NT2/D1 (cell line): ENCODE data around the gene CCDC43.
"Not testable (repeated sequence)": the region's sequence is repeated elsewhere in the genome, so short reads cannot be mapped to it uniquely, and the experiment has no call there.

Experiments used
- DNase-seq: peaks from one replicate; pipeline ENCODE4 v3.0.0-alpha.2; 2011; ENCODE audit warnings: low read depth, low spot score
- H3K27me3 ChIP-seq: 2 replicates; pipeline ENCODE4 v1.6.0; 2011; ENCODE audit warnings: mild to moderate bottlenecking; ENCODE audit not compliant: insufficient read length, insufficient read depth
- H3K36me3 ChIP-seq: 2 replicates; pipeline ENCODE4 v1.6.1; 2011; ENCODE audit warnings: mild to moderate bottlenecking, low read length, mixed read lengths; ENCODE audit not compliant: insufficient read depth, insufficient read length
- H3K4me1 ChIP-seq: 2 replicates; pipeline ENCODE4 v1.5.1; 2011; ENCODE audit not compliant: insufficient read depth, insufficient read length
- H3K4me3 ChIP-seq: 2 replicates; pipeline ENCODE4 v1.5.1; 2011; ENCODE audit warnings: low read depth; ENCODE audit not compliant: insufficient read length
- H3K9ac ChIP-seq: 2 replicates; pipeline ENCODE4 v1.6.0; 2011; ENCODE audit warnings: low read depth; ENCODE audit not compliant: insufficient read length
- H3K9me3 ChIP-seq: 2 replicates; pipeline ENCODE4 v1.5.1; 2011; ENCODE audit warnings: mild to moderate bottlenecking, low read length; ENCODE audit not compliant: insufficient read depth
- SUZ12 ChIP-seq: IDR thresholded peaks from 2 replicates; pipeline ENCODE4 v1.6.1; 2011; ENCODE audit not compliant: insufficient read length, insufficient read depth; ENCODE audit errors: extremely low read depth
- YY1 ChIP-seq: IDR thresholded peaks from 2 replicates; pipeline ENCODE4 v1.6.1; 2011; ENCODE audit not compliant: insufficient read length, insufficient read depth
- ZNF274 ChIP-seq: IDR thresholded peaks from 2 replicates; pipeline ENCODE4 v1.6.1; 2011; ENCODE audit warnings: mild to moderate bottlenecking, low read depth, low read length

CCDC43 gene, protein sequence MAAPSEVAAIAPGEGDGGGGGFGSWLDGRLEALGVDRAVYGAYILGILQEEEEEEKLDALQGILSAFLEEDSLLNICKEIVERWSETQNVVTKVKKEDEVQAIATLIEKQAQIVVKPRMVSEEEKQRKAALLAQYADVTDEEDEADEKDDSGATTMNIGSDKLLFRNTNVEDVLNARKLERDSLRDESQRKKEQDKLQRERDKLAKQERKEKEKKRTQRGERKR

DNA sequence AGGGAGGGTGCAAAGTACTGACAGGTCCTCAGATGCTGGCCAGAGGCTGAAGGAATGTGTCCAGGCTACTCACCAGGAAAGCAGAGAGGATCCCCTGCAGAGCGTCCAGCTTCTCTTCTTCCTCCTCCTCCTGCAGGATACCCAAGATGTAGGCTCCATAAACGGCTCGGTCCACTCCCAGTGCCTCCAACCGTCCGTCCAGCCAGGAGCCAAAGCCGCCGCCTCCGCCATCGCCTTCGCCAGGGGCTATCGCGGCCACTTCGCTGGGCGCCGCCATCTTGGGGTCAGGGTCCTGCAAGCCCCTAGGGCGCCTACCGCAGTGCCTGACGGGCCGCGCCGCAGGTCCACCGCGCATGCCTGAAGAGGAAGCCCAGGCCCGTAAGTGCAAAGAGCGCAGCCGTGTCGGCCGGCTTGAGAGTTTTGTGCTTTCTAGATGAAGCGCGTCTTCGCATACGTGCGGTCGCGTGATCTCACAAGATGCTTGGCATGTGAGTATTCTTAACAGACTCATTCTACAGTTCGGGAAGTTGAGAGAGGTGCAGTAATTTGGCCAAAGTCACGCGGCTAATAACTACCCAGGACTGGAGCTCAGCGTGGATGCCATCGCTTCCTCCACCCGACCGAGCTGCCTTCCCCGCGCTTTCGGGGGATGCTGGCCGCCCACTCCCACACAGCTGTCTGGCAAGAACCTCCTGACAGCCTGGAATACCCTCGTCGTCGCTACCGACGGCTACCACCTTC, at the start of gene CCDC43:
Gene CCDC43 (minus strand): TSS at position 300 of the 741 bp plus-strand sequence. CDS start 23 bp downstream, at position 277.
- peaks cover 29% of the 10 kb centered on the region for H3K36me3 ChIP-seq
- H3K4me3 ChIP-seq, result peak within 1 kb of the TSS; percentile 93
- peak; percentile 89 for DNase-seq
- H3K9me3 ChIP-seq, result no peaks in the 10 kb centered on the region
- no peaks in the 10 kb centered on the region for H3K4me1 ChIP-seq
- no peak for TF ChIP-seq ZNF274
- no peak for TF ChIP-seq SUZ12
- TF ChIP-seq YY1, result peak; percentile 95
- H3K9ac ChIP-seq, result peak within 1 kb of the TSS; percentile 94
- H3K27me3 ChIP-seq, result no peaks in the 10 kb centered on the region

DNA sequence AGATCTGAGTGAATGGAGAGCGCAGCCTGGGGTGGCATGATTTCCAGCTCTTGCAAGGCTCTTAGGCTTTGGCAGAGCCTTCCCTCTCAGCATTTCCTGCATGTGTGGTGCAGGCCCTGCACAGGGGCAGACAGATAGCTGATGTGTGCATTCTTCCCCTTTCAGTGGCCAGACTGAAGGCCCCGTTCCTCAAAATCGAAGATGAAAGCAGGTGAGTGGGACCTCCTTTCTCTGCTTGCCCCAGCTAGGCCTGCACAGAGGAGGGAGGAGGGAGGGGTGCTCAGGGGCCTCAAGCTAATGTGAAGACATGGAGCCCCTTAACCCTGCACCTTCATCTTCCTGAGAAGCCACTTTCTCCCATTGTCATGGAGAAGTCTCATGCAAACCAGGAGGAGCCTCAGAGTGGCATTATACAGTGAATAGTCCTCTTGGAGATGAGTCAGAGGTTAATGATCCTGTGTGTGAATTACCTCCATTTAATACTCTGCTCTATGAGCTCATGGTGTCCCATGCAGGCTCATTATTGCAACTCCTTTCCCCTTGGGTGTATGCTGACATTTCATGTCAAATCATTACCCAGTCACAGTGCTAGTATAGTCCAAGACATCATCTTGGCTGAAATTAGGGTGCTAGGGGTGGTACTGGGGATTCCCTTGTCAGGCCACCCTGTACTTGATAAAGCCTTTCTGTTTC, 48.8 kb upstream of the CCDC43 start:
- Histone ChIP-seq H3K4me3 (no peak overlapping the region), H3K4me1 (peaks cover 13% of the 10 kb centered on the region), H3K27me3 (no peaks in the 10 kb centered on the region), H3K36me3 (peaks cover 80% of the 10 kb centered on the region), H3K9ac (no peak overlapping the region), H3K9me3 (no peaks in the 10 kb centered on the region)
- TF ChIP-seq ZNF274 (no peak), SUZ12 (no peak), YY1 (no peak)
- DNase-seq, result peak; percentile 70

DNA sequence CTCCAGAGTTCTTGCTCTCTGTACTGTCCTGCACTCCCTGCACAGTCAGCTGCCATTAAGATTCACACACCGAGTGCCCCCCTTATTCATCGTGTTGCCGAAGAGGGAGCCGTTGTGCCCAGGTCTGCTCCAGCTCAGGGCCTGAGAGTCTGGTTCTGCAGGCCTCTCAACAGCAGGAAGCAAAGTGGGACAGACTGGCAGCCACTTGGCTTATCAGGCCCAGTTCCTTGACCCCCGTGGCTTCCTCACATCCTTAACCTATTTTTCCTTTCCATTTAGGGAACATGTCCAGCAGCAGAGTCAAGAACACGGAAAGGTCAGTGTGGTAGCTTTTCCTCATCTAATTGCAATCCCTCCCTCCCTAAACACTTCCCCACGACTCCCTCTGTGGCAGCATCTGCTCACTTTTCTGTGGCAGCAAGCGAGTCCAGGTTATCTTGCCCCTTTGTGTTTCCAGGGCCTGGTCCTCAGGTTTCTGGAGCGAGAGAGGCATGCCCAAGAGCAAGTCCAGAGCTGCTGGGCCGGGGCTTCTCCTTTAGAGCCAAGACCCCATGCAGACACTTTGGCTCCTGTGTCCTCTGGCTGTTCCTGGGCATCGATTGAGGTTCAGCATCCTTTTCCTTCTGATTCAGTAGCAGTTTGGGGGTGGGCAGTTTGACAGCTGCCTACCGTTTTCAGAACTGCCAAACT, 47.1 kb upstream of the CCDC43 start:
- peaks cover 80% of the 10 kb centered on the region for H3K36me3 ChIP-seq
- peaks cover 13% of the 10 kb centered on the region for H3K4me1 ChIP-seq
- H3K9me3 ChIP-seq, result no peaks in the 10 kb centered on the region
- no peaks in the 10 kb centered on the region for H3K27me3 ChIP-seq
- H3K4me3 ChIP-seq, result no peak overlapping the region
- TF ChIP-seq ZNF274 (no peak), YY1 (no peak), SUZ12 (no peak)
- DNase-seq, result no peak
- peak overlapping the region; percentile 1 for H3K9ac ChIP-seq

DNA sequence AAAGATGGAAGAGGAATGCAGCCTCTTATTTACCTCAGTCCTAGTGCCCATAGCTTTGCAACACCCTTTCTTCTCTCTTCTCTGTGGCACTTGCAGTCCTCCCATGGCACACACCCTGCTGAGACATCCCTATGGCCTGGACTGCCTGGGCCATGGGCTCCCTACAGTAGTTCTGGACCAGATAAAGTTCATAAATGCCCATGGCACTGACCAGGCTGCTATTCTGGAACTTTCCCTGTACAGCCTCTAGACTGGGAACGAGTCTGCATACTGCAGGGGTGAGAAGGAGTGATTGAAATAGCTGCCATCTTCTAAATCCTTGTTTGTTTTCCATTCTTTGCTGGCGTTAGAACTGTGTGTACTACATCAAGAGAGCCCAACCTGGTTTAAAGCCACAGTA, 44.7 kb upstream of the CCDC43 start:
- Histone ChIP-seq H3K9me3 (no peaks in the 10 kb centered on the region), H3K36me3 (peaks cover 85% of the 10 kb centered on the region)
- no peak for DNase-seq

DNA sequence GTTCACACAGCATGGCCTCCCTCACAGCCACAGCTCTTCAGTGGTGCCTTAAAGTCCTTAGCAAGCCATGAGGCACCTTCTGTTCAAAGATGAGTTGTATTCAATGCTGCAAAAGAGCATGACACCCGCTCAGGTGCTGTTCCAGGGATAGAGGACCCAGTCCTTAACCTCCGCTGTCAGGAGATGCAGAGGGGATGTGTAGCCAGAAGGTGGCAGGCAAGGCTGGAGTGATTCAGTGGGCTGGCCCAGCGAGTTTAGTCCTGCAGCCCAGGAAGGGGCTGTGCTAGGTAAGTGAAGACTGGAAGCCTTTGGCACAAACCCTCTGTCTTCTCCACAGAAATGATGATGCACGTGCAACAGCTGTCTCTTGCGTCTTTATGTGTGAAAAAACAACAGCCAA, 44.2 kb upstream of the CCDC43 start:
- no peak for TF ChIP-seq SUZ12
- no peak for TF ChIP-seq YY1
- no peak for TF ChIP-seq ZNF274
- Histone ChIP-seq H3K36me3 (peaks cover 82% of the 10 kb centered on the region), H3K4me1 (peaks cover 13% of the 10 kb centered on the region), H3K9ac (no peak overlapping the region), H3K4me3 (no peak overlapping the region), H3K9me3 (no peaks in the 10 kb centered on the region), H3K27me3 (no peaks in the 10 kb centered on the region)
- peak; percentile 28 for DNase-seq

More for the DNA sequence above, 44.7 kb upstream of the CCDC43 start:
- H3K27me3 ChIP-seq, result no peaks in the 10 kb centered on the region
- no peak overlapping the region for H3K9ac ChIP-seq
- TF ChIP-seq ZNF274 (no peak), SUZ12 (no peak), YY1 (no peak)
- no peak overlapping the region for H3K4me3 ChIP-seq
- H3K4me1 ChIP-seq, result peaks cover 13% of the 10 kb centered on the region

DNA sequence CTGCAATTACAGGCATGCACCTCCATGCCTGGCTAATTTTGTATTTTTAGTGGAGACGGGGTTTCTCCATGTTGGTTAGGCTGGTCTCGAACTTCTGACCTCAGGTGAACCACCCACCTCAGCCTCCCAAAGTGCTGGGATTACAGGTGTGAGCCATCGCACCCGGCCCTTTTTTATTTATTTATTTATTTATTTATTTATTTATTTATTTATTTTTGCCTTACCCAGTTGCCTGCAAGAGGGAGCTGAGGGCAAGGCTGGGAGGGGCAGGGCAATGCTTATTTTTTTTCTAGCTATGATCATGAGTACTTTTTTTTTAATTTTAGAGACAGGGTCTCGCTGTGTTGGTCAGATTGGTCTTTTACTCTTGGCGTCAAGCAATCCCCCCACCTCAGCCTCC, 36.5 kb upstream of the CCDC43 start:
- not testable (repeated sequence) for DNase-seq, H3K9me3 ChIP-seq, H3K27me3 ChIP-seq

DNA sequence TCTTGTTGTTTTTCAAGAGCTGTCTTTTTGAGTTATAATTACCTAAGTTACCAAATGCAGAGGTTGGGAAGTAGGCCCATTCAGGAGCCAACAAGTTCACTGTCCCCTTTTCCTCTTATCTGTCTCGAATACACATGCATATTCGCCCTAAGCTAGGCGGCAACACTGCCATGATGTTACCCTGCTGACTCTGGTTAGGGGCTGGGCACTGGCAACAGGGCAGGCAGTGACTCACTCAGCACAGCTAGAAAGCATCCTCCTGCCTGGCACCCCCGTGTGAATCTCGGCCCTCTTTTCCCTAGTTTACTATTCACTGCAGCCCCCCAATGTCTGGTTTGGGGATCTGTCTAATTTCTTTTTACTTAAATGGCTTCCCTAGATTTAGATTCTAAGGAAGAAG, 32.7 kb upstream of the CCDC43 start:
- Histone ChIP-seq H3K36me3 (peaks cover 75% of the 10 kb centered on the region), H3K4me3 (no peak overlapping the region), H3K4me1 (no peaks in the 10 kb centered on the region), H3K27me3 (no peaks in the 10 kb centered on the region), H3K9ac (no peak overlapping the region), H3K9me3 (no peaks in the 10 kb centered on the region)
- TF ChIP-seq YY1 (no peak), SUZ12 (no peak), ZNF274 (no peak)
- DNase-seq, result no peak

More for the DNA sequence above, 36.5 kb upstream of the CCDC43 start:
- not testable (repeated sequence) for H3K4me3 ChIP-seq, H3K4me1 ChIP-seq, H3K9ac ChIP-seq
- H3K36me3 ChIP-seq, result peaks cover 72% of the 10 kb centered on the region
